GM12865 (cell line): ENCODE data around the gene GRID1.

Source experiments
- DNase-seq: peaks from one replicate; pipeline ENCODE4 v3.0.0; 2010; ENCODE audit warnings: low read depth
- H3K4me3 ChIP-seq: 2 replicates; pipeline ENCODE4 v1.5.1; 2011; ENCODE audit warnings: mild to moderate bottlenecking, low read depth, low read length, control low read depth
- CTCF ChIP-seq: IDR thresholded peaks from 2 replicates; pipeline ENCODE4 v1.5.1; 2011; ENCODE audit warnings: low read length, control low read depth, low read depth, inconsistent platforms; ENCODE audit not compliant: insufficient read depth; ENCODE audit errors: missing control alignments

Gene GRID1

GRCh38 chr10:86063341-86063740 lies 303.3 kb downstream of the GRID1 start:
- no peak overlapping the region for H3K4me3 ChIP-seq
- TF ChIP-seq CTCF, result no peak
- DNase-seq, result no peak

GRCh38 chr10:86062647-86063145 lies 303.9 kb downstream of the GRID1 start:
- no peak for TF ChIP-seq CTCF
- DNase-seq, result no peak
- no peak overlapping the region for H3K4me3 ChIP-seq

- H3K4me3 ChIP-seq, result no peak overlapping the region
- no peak for DNase-seq
- TF ChIP-seq CTCF, result no peak
Measured at GRCh38 chr10:86062198-86062550, 304.4 kb downstream of the GRID1 start.

GRCh38 chr10:86061278-86062197 lies 305.1 kb downstream of the GRID1 start:
- no peak for TF ChIP-seq CTCF

GRCh38 chr10:86060386-86061277 lies 306.0 kb downstream of the GRID1 start:
- DNase-seq, result no peak
- no peak for TF ChIP-seq CTCF
- no peak overlapping the region for H3K4me3 ChIP-seq

More at GRCh38 chr10:86061278-86062197, 305.1 kb downstream of the GRID1 start:
- H3K4me3 ChIP-seq, result no peak overlapping the region
- DNase-seq, result no peak

GRCh38 chr10:86059892-86060291 lies 306.7 kb downstream of the GRID1 start:
- DNase-seq, result no peak
- H3K4me3 ChIP-seq, result no peak overlapping the region
- no peak for TF ChIP-seq CTCF
